HG02759 (cell line): ENCODE data around the gene CLIP3.
A peak's percentile ranks its signal among the peaks of the same experiment; 100 is the strongest.
"Not testable (repeated sequence)": the region's sequence is repeated elsewhere in the genome, so short reads cannot be mapped to it uniquely, and the experiment has no call there.

Experiments
- ATAC-seq: cut with Tn5 transposase; IDR thresholded peaks from one replicate; pipeline ENCODE4 v1.9.1; 2021; ENCODE audit warnings: mild to moderate bottlenecking, moderate library complexity; ENCODE audit not compliant: unreplicated experiment

The CLIP3 gene

GRCh38 chr19:36009220-36009619 is 23.5 kb downstream of the CLIP3 start:
- no peak for ATAC-seq

- no peak for ATAC-seq
These were observed 24.2 kb downstream of the CLIP3 start, which contains the start of gene SYNE4 for GRCh38 chr19:36008336-36008978. TSS of gene SYNE4 (minus strand) at chr19:36008813. CDS start at chr19:36008681, 132 bp downstream.

DNA sequence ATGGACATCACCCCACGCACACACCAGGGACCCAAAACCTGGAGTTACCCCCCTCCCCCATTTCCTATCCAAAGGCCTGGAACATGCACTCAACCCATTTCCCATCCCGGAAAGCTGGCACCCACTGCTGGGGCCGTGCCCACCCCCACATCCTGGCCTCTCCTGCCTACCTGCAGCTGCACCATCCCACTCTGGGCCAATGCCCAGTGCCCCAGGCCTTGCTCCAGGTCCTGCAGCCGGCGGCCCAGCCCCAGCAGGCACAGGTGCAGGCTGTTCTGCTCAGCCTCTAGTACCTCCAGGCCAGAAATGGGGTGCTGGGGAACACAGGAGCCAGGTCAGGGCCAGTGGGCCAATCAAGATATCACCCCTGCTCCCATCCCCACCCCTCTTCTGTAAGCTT is 25.7 kb downstream of the CLIP3 start:
- ATAC-seq, result no peak

DNA sequence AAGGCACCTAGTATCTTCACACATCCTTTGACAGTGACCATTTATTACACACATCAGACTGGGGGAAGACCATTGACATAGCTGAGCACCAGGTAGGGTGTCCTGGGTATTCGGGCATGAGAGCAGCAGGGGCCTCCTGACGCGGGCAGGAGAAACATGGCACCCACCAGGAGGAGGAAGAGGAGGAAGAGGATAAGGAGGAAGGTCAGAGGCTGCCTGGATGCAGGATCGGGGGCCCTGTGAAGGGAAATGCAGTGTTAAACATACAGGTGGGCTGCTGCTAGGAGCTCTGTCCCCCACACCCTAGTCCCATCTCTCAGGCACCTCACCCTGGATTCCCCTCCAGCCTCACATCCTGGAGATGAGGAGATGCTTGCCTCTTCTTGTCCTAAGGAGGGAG is 29.4 kb downstream of the CLIP3 start:
- no peak for ATAC-seq

- no peak for ATAC-seq
These were observed 31.1 kb downstream of the CLIP3 start for GRCh38 chr19:36001605-36002004.

DNA sequence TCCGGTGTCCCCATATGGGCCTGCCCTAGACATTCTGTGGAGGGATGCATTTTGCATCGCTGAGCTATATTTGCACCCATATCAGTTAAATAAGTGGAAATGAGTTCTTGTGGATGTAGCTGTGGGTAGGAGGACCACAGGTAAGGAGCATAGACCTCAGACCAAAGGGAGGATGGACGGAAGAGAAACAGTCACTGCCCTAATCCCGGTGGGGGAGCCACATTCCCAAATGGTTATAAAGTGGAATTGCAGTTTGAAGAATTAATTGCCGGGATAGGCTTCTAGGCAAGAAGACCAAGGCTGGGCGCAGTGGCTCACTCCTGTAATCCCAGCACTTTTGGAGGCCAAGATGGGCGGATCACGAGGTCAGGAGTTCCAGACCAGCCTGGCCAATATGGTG is 35.9 kb downstream of the CLIP3 start:
- ATAC-seq, result no peak

GRCh38 chr19:35995048-35995993 is 37.4 kb downstream of the CLIP3 start, which contains the start of gene SDHAF1:
TSS of gene SDHAF1 (plus strand) at chr19:35995188. CDS start at chr19:35995275, 87 bp downstream.
- peak; percentile 87 for ATAC-seq

DNA sequence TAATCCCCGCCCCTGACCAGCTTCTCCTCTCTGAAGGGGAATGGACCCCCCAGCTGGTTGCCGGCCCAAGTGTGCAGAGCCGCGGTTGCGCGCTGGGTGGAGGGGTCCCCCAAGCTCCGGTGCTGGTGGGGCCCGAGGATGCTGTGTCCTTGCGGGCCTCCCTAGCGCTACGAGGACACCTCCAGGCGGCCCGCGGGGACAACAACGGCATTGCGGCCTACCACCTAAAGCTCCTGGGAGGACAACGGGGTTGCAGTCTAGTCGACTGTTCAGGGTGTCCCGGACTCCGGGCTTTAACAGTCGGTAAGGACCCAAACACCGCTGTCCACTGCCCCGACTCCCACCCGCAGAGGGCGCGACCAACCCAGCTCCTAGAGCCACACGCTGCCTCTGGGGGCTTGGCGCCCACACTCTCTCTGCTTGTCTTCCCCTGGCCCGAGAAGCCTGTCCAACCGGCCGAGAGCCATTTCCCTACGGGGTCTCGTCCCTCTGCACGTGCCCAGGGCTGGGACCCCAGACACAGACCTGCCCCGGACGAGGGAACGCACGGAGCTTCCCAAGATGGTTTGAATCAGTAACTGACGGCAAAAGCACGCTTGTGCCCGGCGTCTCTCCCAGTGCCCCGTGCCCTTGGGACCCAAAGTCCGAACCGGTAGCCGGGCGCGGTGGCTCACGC is 38.6 kb downstream of the CLIP3 start:
- no peak for ATAC-seq

GRCh38 chr19:35992907-35993765 is 39.5 kb downstream of the CLIP3 start:
- no peak for ATAC-seq

GRCh38 chr19:35991731-35992450 is 40.8 kb downstream of the CLIP3 start:
- ATAC-seq, result no peak

GRCh38 chr19:35990771-35991730 is 41.6 kb downstream of the CLIP3 start:
- ATAC-seq, result no peak

DNA sequence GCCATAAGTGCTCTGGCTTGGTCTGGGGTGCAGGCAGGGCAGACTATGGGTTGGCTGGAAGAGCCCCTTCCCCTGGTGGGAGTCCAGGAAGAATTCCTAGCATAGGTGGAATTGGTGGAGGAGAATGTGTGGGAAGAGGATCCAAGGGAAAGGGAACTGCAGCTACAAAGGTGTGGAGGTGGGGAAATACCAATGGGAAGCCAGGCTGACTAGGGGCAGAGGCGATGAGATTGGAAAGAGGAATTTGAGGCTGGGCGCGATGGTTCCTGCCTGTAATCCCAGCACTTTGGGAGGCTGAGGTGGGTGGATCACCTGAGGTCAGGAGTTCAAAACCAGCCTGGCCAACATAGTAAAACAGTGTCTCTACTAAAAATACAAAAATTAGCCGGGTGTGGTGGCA is 42.5 kb downstream of the CLIP3 start:
- ATAC-seq, result no peak

DNA sequence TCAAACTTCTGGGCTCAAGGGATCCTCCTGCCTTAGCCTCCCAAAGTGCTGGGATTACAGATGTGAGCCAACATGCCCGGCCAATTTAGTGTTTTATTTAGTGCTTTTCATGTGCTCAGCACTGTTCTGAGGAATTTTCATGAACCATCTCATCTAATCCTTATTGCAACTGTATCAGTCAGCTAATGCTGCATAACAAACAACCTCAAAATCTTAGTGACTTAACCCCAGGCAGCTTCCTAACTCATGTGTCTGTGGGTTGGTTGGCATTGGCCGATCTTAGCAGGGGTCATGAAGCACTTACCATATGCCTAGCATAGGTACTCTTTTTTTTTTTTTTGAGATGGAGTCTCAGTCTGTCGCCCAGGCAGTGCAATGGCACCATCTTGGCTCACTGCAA is 43.8 kb downstream of the CLIP3 start:
- ATAC-seq, result no peak

- no peak for ATAC-seq
These were observed 45.1 kb downstream of the CLIP3 start for GRCh38 chr19:35987571-35987896.

GRCh38 chr19:35986664-35987570 is 45.8 kb downstream of the CLIP3 start:
- ATAC-seq, result no peak

- no peak for ATAC-seq
These were observed 46.6 kb downstream of the CLIP3 start for GRCh38 chr19:35986111-35986510.

GRCh38 chr19:35983177-35983576 is 49.5 kb downstream of the CLIP3 start:
- ATAC-seq, result no peak

DNA sequence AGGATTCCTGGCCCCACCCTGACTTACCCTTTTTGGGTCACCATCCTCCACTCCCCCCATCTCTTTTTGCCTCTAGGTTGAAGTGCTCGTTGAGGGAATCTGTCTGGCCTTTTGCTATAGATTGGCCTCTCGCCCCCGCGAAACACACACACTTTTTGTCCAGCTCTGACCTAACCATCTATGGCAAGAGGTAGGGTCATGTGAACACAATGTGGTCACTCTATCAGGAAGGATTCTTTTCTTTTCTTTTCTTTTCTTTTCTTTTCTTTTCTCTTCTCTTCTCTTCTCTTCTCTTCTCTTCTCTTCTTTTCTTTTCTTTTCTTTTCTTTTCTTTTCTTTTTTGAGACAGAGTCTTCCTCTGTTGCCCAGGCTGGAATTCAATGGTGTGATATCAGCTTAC is 51.7 kb downstream of the CLIP3 start:
- ATAC-seq, result not testable (repeated sequence)
